Measurements from ENCODE around the gene ZNF112. TPM values are rescaled to one million over a fixed set of nuclear protein-coding genes. Genes with fewer than 3 reads are reported as not detected.
"Not testable (repeated sequence)": the region's sequence is repeated elsewhere in the genome, so short reads cannot be mapped to it uniquely, and the experiment has no call there.

The ZNF112 gene
- total and polyA plus RNA-seq, 3 donors from 2014 or later, result 4.0 to 9.8 (median 7.6) TPM

- H3K4me3 ChIP-seq, result no peak overlapping the region
- no peaks in the 10 kb centered on the region for H3K36me3 ChIP-seq (ENCODE audit: low read depth, missing control alignments)
- intact Hi-C loops (cut with DNase I; ENCODE audit: low total_unique reads), result no loop called here
- H3K27me3 ChIP-seq, result no peaks in the 10 kb centered on the region
- no peaks in the 10 kb centered on the region for H3K9me3 ChIP-seq
- no peak overlapping the region for H3K27ac ChIP-seq
- TF ChIP-seq CTCF (IDR thresholded peaks at IDR 0.05), result no peak
- no peak for TF ChIP-seq POLR2A (IDR thresholded peaks at IDR 0.05)
- H3K4me1 ChIP-seq, result no peaks in the 10 kb centered on the region
- 83 to 89% methylated on average over 2 of the region's 2 CpGs for WGBS, 2 donors
- no peak for DNase-seq
Observed at GRCh38 chr19:44341794-44342193, 14.7 kb downstream of the ZNF112 start.

GRCh38 chr19:44334639-44335038, 21.8 kb downstream of the ZNF112 start:
- H3K4me1 ChIP-seq; DNase-seq; intact Hi-C loops (cut with DNase I; ENCODE audit: low total_unique reads); H3K9me3 ChIP-seq; H3K27me3 ChIP-seq; H3K36me3 ChIP-seq (ENCODE audit: low read depth, missing control alignments); H3K4me3 ChIP-seq; H3K27ac ChIP-seq: not testable (repeated sequence)
- 71 to 100% methylated on average over 1 to 3 of the region's 3 CpGs for WGBS, 2 donors

GRCh38 chr19:44332145-44332544, 24.3 kb downstream of the ZNF112 start:
- H3K4me3 ChIP-seq, result no peak overlapping the region
- no peaks in the 10 kb centered on the region for H3K9me3 ChIP-seq
- no peak for TF ChIP-seq POLR2A (IDR thresholded peaks at IDR 0.05)
- no peaks in the 10 kb centered on the region for H3K4me1 ChIP-seq
- H3K27me3 ChIP-seq, result no peaks in the 10 kb centered on the region
- intact Hi-C loops (cut with DNase I; ENCODE audit: low total_unique reads), result no loop called here
- WGBS, 2 donors, result 94 to 100% methylated on average over 1 of the region's 1 CpG
- no peak for DNase-seq
- no peak overlapping the region for H3K27ac ChIP-seq
- H3K36me3 ChIP-seq (ENCODE audit: low read depth, missing control alignments), result peaks cover 3% of the 10 kb centered on the region

GRCh38 chr19:44315883-44316282, 40.6 kb downstream of the ZNF112 start:
- no peaks in the 10 kb centered on the region for H3K9me3 ChIP-seq
- 68 to 91% methylated on average over 2 of the region's 2 CpGs for WGBS, 2 donors
- no peak for TF ChIP-seq CTCF (IDR thresholded peaks at IDR 0.05)
- no peak for TF ChIP-seq POLR2A (IDR thresholded peaks at IDR 0.05)
- no peak for DNase-seq
- intact Hi-C loops (cut with DNase I; ENCODE audit: low total_unique reads), result no loop called here
- no peak overlapping the region for H3K27ac ChIP-seq
- H3K4me3 ChIP-seq, result no peak overlapping the region
- no peaks in the 10 kb centered on the region for H3K4me1 ChIP-seq
- H3K27me3 ChIP-seq, result no peaks in the 10 kb centered on the region
- no peaks in the 10 kb centered on the region for H3K36me3 ChIP-seq (ENCODE audit: low read depth, missing control alignments)

GRCh38 chr19:44313231-44313630, 43.2 kb downstream of the ZNF112 start:
- 78 to 100% methylated on average over 1 of the region's 1 CpG for WGBS, 2 donors
- intact Hi-C loops (cut with DNase I; ENCODE audit: low total_unique reads), result no loop called here
- DNase-seq, result no peak
- Histone ChIP-seq H3K27ac (no peak overlapping the region), H3K27me3 (no peaks in the 10 kb centered on the region), H3K4me1 (no peaks in the 10 kb centered on the region), H3K36me3 (ENCODE audit: low read depth, missing control alignments) (no peaks in the 10 kb centered on the region), H3K4me3 (no peak overlapping the region), H3K9me3 (no peaks in the 10 kb centered on the region)
- no peak for TF ChIP-seq POLR2A (IDR thresholded peaks at IDR 0.05)
- TF ChIP-seq CTCF (IDR thresholded peaks at IDR 0.05), result no peak

- Histone ChIP-seq H3K9me3 (no peaks in the 10 kb centered on the region), H3K4me3 (no peak overlapping the region), H3K27me3 (no peaks in the 10 kb centered on the region), H3K27ac (no peak overlapping the region), H3K4me1 (no peaks in the 10 kb centered on the region), H3K36me3 (ENCODE audit: low read depth, missing control alignments) (no peaks in the 10 kb centered on the region)
- 66 to 78% methylated on average over 3 of the region's 3 CpGs for WGBS, 2 donors
- TF ChIP-seq CTCF (IDR thresholded peaks at IDR 0.05) (no peak), POLR2A (IDR thresholded peaks at IDR 0.05) (no peak)
- intact Hi-C loops (cut with DNase I; ENCODE audit: low total_unique reads), result no loop called here
- no peak for DNase-seq
Observed at GRCh38 chr19:44308011-44308410, 48.5 kb downstream of the ZNF112 start.

Measured in testis (tissue), 3 donors.